GM12878 (cell line): Measurements from ENCODE around the gene CAMTA2. TPM values are rescaled to one million over a fixed set of nuclear protein-coding genes. Genes with fewer than 3 reads are reported as not detected.

Source experiments
- BHLHE40 ChIP-seq, 2 experiments: fragments of 450-650 bp in 1 of 2; IDR thresholded peaks; 2 replicates each; pipeline ENCODE4 v1.6.1; 2011 to 2017; ENCODE audit warnings: low read depth in 2 of 2, borderline replicate concordance in 1 of 2, improper control_type of control experiment in 1 of 2, low read length in 1 of 2, mild to moderate bottlenecking in 1 of 2
- CBFB ChIP-seq: IDR thresholded peaks from 2 replicates; pipeline ENCODE4 v1.6.1; 2016; ENCODE audit warnings: antibody characterized with exemption, low read depth
- CREB1 ChIP-seq: IDR thresholded peaks from 2 replicates; pipeline ENCODE4 v1.6.1; 2012; ENCODE audit warnings: low read depth, mild to moderate bottlenecking, inconsistent platforms
- CREM ChIP-seq: IDR thresholded peaks from 2 replicates; pipeline ENCODE4 v1.6.1; 2014; ENCODE audit warnings: antibody characterized with exemption, low read depth
- EP300 ChIP-seq, 2 experiments: fragments of 150-350 bp in 1 of 2; IDR thresholded peaks; 2 replicates each; pipeline ENCODE4 v1.6.1; 2011 to 2012; ENCODE audit warnings: low read depth in 2 of 2, low read length in 2 of 2, borderline replicate concordance in 1 of 2, improper control_type of control experiment in 1 of 2, inconsistent platforms in 1 of 2; ENCODE audit not compliant: control insufficient read depth in 1 of 2
- EZH2 ChIP-seq: IDR thresholded peaks from 2 replicates; pipeline ENCODE4 v1.6.1; 2012; ENCODE audit warnings: low read depth, mild to moderate bottlenecking, control low read depth, inconsistent platforms, low read length, borderline replicate concordance; ENCODE audit not compliant: control insufficient read depth
- FOXM1 ChIP-seq: IDR thresholded peaks from 2 replicates; pipeline ENCODE4 v1.6.1; 2012; ENCODE audit warnings: low read depth, mild to moderate bottlenecking, inconsistent platforms, low read length, moderate library complexity
- GATAD2B ChIP-seq: fragments of 450-650 bp; conservative IDR thresholded peaks from 2 replicates; pipeline ENCODE4 v1.6.1; 2017; ENCODE audit warnings: low read depth, mild to moderate bottlenecking, moderate library complexity
- HDGF ChIP-seq: fragments of 450-650 bp; IDR thresholded peaks from 2 replicates; pipeline ENCODE4 v1.6.1; 2016; ENCODE audit warnings: antibody characterized with exemption
- MEF2A ChIP-seq: IDR thresholded peaks from 2 replicates; pipeline ENCODE4 v1.6.1; 2011; ENCODE audit warnings: low read depth, mild to moderate bottlenecking, low read length, moderate library complexity; ENCODE audit not compliant: insufficient read depth
- POU2F2 ChIP-seq: IDR thresholded peaks from 3 replicates; pipeline ENCODE4 v1.6.1; 2011; ENCODE audit warnings: low read depth, mild to moderate bottlenecking, low read length, borderline replicate concordance
- RFX5 ChIP-seq: IDR thresholded peaks from 2 replicates; pipeline ENCODE4 v1.6.1; 2011; ENCODE audit warnings: low read depth, low read length, improper control_type of control experiment
- SIN3A ChIP-seq: IDR thresholded peaks from 2 replicates; pipeline ENCODE4 v1.6.1; 2012; ENCODE audit warnings: low read depth, low read length, improper control_type of control experiment
- SMARCA5 ChIP-seq: fragments of 450-650 bp; IDR thresholded peaks from 2 replicates; pipeline ENCODE4 v1.6.1; 2017; ENCODE audit warnings: mild to moderate bottlenecking
- TAF1 ChIP-seq: IDR thresholded peaks from 2 replicates; pipeline ENCODE4 v1.6.1; 2011; ENCODE audit warnings: mild to moderate bottlenecking, low read depth, low read length, borderline replicate concordance
- TCF3 ChIP-seq: IDR thresholded peaks from 2 replicates; pipeline ENCODE4 v1.6.1; 2012; ENCODE audit warnings: low read depth, mild to moderate bottlenecking, low read length, borderline replicate concordance; ENCODE audit not compliant: insufficient read depth
- WRNIP1 ChIP-seq: IDR thresholded peaks from 2 replicates; pipeline ENCODE4 v1.6.1; 2011; ENCODE audit warnings: low read depth, low read length, improper control_type of control experiment, borderline replicate concordance
- YY1 ChIP-seq: IDR thresholded peaks from 2 replicates; pipeline ENCODE4 v1.6.1; 2011; ENCODE audit warnings: low read depth, mild to moderate bottlenecking, low read length
- ZBED1 ChIP-seq: IDR thresholded peaks from 2 replicates; pipeline ENCODE4 v1.6.1; 2016; ENCODE audit warnings: borderline replicate concordance
- ZNF207 ChIP-seq: fragments of 450-650 bp; IDR thresholded peaks from 2 replicates; pipeline ENCODE4 v1.6.1; 2014; ENCODE audit warnings: antibody characterized with exemption, mild to moderate bottlenecking, borderline replicate concordance
- polyA plus RNA-seq, 11 experiments: library from polyadenylated mRNA; depleted of rRNA in 4 of 11; unstranded in 6 of 11; stranded (reverse) in 5 of 11; fragments of >200 nt; fragmentation: Nextera tagmentation in 4 of 11; fragmentation: Illumina TruSeq in 1 of 11; extraction: Ambion mirVana in 4 of 11; extraction: Trizol in 1 of 11; gene quantifications; 1 replicate in 1 of 11; 2 replicates in 10 of 11; pipeline versions ENCODE4 v1.2.1 to v1.2.3, GENCODE V29; 2011 to 2016; ENCODE audit warnings: inconsistent platforms in 2 of 11, missing spikeins in 2 of 11, low read depth in 1 of 11
- total RNA-seq, 4 experiments: library from RNA; depleted of rRNA in 3 of 4; stranded (reverse); fragments of >200 nt in 3 of 4; fragmentation: Illumina TruSeq in 1 of 4; extraction: Trizol in 1 of 4; gene quantifications; 2 replicates each; pipeline versions ENCODE4 v1.2.1 to v1.2.3, GENCODE V29; 2013 to 2021
- TF ChIP-seq, protein P1 (sequence below): IDR thresholded peaks from 2 replicates; pipeline ENCODE4 v1.6.1; 2011; ENCODE audit warnings: low read depth, mild to moderate bottlenecking, low read length, moderate library complexity, borderline replicate concordance; ENCODE audit errors: extremely low read depth
- TF ChIP-seq, protein P2 (sequence below): fragments of 450-650 bp; IDR thresholded peaks from 2 replicates; pipeline ENCODE4 v1.6.1; 2017; ENCODE audit warnings: mild to moderate bottlenecking, moderate library complexity
- TF ChIP-seq, protein P3 (sequence below): fragments of 450-650 bp; IDR thresholded peaks from 2 replicates; pipeline ENCODE4 v1.6.1; 2017; ENCODE audit warnings: borderline replicate concordance

CAMTA2 gene
- total and polyA plus RNA-seq, 10 of the 15 experiments (the other 5 are each of a cell fraction or from before 2014, with no cell fraction given): 0.42 to 29.3 (median 11.2) TPM

DNA sequence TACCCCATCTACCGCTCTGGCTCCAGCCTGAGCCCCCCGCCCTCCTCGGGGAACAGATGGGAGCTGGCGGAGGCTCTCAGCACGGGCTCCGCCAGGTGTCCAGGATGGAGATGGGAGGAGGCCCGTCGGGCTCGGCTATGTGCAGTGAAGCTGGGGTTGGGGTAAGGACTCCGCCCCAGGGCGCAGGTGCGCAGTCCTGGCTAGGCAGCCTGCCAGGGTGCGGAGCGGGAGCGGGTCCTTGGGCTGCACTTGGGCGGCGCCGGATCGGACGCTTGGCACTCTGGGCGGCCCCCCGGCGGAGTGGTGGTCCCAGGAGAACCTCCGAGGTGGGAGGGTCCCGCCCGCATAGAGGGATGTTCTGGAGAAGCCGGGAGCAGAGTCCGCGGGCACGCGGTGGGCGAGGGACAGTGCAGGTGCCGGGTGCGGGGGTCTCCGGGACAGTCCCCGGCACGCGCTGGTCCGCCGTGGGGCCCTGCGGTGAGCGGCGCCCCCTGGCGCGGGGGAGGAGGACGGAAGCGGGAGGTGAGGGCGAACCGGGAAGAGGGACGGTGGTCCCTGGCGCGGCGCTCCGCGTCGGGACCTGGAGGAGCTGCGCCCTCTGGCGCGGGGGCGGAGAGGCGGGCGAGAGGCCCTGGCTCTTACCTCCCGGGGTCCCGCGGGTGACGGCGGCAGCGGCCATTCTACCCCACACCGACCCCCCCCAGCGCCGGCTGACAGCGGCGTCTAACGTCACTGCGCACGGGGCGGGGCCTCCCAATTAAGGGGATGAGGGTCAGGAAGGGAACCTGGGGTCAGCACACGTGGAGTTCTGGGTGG lies at the start of gene CAMTA2 (continued):
- TF ChIP-seq BHLHE40 (IDR thresholded peaks at IDR 0.05; ENCODE audit: borderline replicate concordance in 1 of 2, low read depth in 2 of 2, low read length in 1 of 2) (peak; percentile 65 to 93), CBFB (0 out of 2 replicates have a peak, but pooled peaks have one; percentile 13), WRNIP1 (no peak), TAF1 (peak; percentile 62; the same call in 1 of the 2 replicates), EZH2 (no peak), CREM (peak; percentile 89), HDGF (peak; percentile 67; the same call in 1 of the 2 replicates), YY1 (peak; percentile 94), TCF3 (0 out of 2 replicates have a peak, but pooled peaks have one; percentile 20), SMARCA5 (no peak; the same call in none of the 2 replicates), CREB1 (peak; percentile 90), FOXM1 (peak; percentile 65; the same call in 1 of the 2 replicates), ZBED1 (no peak), RFX5 (no peak), EP300 (IDR thresholded peaks at IDR 0.05; ENCODE audit: borderline replicate concordance in 1 of 2, control insufficient read depth in 1 of 2, low read depth in 2 of 2, low read length in 2 of 2) (no peak), SIN3A (peak; percentile 46; the same call in 1 of the 2 replicates), MEF2A (no peak), GATAD2B (peak; percentile 97; the same call in 1 of the 2 replicates), POU2F2 (peak; percentile 14; the same call in 1 of the 3 replicates), ZNF207 (peak; percentile 17; the same call in 1 of the 2 replicates)
- TF ChIP-seq, protein P1, sequence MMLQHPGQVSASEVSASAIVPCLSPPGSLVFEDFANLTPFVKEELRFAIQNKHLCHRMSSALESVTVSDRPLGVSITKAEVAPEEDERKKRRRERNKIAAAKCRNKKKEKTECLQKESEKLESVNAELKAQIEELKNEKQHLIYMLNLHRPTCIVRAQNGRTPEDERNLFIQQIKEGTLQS: no peak
- TF ChIP-seq, protein P2, sequence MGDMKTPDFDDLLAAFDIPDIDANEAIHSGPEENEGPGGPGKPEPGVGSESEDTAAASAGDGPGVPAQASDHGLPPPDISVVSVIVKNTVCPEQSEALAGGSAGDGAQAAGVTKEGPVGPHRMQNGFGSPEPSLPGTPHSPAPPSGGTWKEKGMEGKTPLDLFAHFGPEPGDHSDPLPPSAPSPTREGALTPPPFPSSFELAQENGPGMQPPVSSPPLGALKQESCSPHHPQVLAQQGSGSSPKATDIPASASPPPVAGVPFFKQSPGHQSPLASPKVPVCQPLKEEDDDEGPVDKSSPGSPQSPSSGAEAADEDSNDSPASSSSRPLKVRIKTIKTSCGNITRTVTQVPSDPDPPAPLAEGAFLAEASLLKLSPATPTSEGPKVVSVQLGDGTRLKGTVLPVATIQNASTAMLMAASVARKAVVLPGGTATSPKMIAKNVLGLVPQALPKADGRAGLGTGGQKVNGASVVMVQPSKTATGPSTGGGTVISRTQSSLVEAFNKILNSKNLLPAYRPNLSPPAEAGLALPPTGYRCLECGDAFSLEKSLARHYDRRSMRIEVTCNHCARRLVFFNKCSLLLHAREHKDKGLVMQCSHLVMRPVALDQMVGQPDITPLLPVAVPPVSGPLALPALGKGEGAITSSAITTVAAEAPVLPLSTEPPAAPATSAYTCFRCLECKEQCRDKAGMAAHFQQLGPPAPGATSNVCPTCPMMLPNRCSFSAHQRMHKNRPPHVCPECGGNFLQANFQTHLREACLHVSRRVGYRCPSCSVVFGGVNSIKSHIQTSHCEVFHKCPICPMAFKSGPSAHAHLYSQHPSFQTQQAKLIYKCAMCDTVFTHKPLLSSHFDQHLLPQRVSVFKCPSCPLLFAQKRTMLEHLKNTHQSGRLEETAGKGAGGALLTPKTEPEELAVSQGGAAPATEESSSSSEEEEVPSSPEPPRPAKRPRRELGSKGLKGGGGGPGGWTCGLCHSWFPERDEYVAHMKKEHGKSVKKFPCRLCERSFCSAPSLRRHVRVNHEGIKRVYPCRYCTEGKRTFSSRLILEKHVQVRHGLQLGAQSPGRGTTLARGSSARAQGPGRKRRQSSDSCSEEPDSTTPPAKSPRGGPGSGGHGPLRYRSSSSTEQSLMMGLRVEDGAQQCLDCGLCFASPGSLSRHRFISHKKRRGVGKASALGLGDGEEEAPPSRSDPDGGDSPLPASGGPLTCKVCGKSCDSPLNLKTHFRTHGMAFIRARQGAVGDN: peak; percentile 27; the same call in 1 of the 2 replicates
- TF ChIP-seq, protein P3, sequence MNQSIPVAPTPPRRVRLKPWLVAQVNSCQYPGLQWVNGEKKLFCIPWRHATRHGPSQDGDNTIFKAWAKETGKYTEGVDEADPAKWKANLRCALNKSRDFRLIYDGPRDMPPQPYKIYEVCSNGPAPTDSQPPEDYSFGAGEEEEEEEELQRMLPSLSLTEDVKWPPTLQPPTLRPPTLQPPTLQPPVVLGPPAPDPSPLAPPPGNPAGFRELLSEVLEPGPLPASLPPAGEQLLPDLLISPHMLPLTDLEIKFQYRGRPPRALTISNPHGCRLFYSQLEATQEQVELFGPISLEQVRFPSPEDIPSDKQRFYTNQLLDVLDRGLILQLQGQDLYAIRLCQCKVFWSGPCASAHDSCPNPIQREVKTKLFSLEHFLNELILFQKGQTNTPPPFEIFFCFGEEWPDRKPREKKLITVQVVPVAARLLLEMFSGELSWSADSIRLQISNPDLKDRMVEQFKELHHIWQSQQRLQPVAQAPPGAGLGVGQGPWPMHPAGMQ: no peak
